Neuronal stem cell (in vitro differentiated cells): Measurements from ENCODE around the gene DNAH11.

Source experiments
- DNase-seq: peaks from one replicate; pipeline ENCODE4 v3.0.0-alpha.2; 2013; ENCODE audit warnings: low spot score
- H2AFZ ChIP-seq: one replicate; pipeline ENCODE4 v1.6.1; 2013; ENCODE audit warnings: mild to moderate bottlenecking, low read length, inconsistent platforms
- H2AK5ac ChIP-seq: 2 replicates; pipeline ENCODE4 v1.6.1; 2013; ENCODE audit warnings: low read depth, mild to moderate bottlenecking, inconsistent platforms, low read length, moderate library complexity, mixed read lengths
- H2BK120ac ChIP-seq: 2 replicates; pipeline ENCODE4 v1.6.1; 2013; ENCODE audit warnings: low read depth, mild to moderate bottlenecking, inconsistent platforms, low read length, moderate library complexity, mixed read lengths
- H2BK12ac ChIP-seq: one replicate; pipeline ENCODE4 v1.6.1; 2013; ENCODE audit warnings: low read length, inconsistent platforms
- H2BK15ac ChIP-seq: 2 replicates; pipeline ENCODE4 v1.6.1; 2013; ENCODE audit warnings: mild to moderate bottlenecking, low read length, inconsistent platforms, mixed read lengths
- H2BK5ac ChIP-seq: one replicate; pipeline ENCODE4 v1.6.1; 2013; ENCODE audit warnings: inconsistent platforms, mild to moderate bottlenecking, low read length, moderate library complexity
- H3K14ac ChIP-seq: one replicate; pipeline ENCODE4 v1.6.1; 2013; ENCODE audit warnings: low read length, inconsistent platforms
- H3K18ac ChIP-seq: 2 replicates; pipeline ENCODE4 v1.6.1; 2013; ENCODE audit warnings: low read length, inconsistent platforms
- H3K23ac ChIP-seq: 2 replicates; pipeline ENCODE4 v1.6.1; 2013; ENCODE audit warnings: low read depth, mild to moderate bottlenecking, mixed read lengths, low read length, inconsistent platforms; ENCODE audit not compliant: poor library complexity
- H3K27ac ChIP-seq: replicated peaks from 3 replicates; pipeline ENCODE4 v1.5.1; 2013; ENCODE audit warnings: low read length, inconsistent platforms
- H3K27me3 ChIP-seq, 3 experiments: 2 replicates each; pipeline ENCODE4 v1.6.1; 2013; ENCODE audit warnings: low read length in 3 of 3, mild to moderate bottlenecking in 2 of 3, inconsistent platforms in 1 of 3, low read depth in 1 of 3, mixed read lengths in 1 of 3, moderate library complexity in 1 of 3; ENCODE audit not compliant: control insufficient read depth in 3 of 3, insufficient read depth in 3 of 3
- H3K36me3 ChIP-seq, 2 donors: replicated peaks in 1 of 2; 2 replicates each; pipeline ENCODE4 v1.6.1; 2013; ENCODE audit warnings: low read length in 2 of 2; ENCODE audit not compliant: control insufficient read depth in 2 of 2, insufficient read depth in 2 of 2
- H3K4ac ChIP-seq: 2 replicates; pipeline ENCODE4 v1.6.1; 2013; ENCODE audit warnings: inconsistent platforms, mild to moderate bottlenecking, low read length, moderate library complexity
- H3K4me1 ChIP-seq, 2 donors: 1 replicate in 1 of 2; 2 replicates in 1 of 2; pipeline ENCODE4 v1.6.1; 2013; ENCODE audit warnings: low read length in 2 of 2, low read depth in 1 of 2; ENCODE audit not compliant: control insufficient read depth in 2 of 2, insufficient read depth in 1 of 2
- H3K4me2 ChIP-seq: one replicate; pipeline ENCODE4 v1.6.1; 2013; ENCODE audit warnings: mild to moderate bottlenecking, low read length, inconsistent platforms; ENCODE audit not compliant: insufficient read depth, poor library complexity, severe bottlenecking
- H3K4me3 ChIP-seq, 2 donors: 2 replicates each; pipeline ENCODE4 v1.5.1; 2013; ENCODE audit warnings: low read length in 2 of 2, mild to moderate bottlenecking in 2 of 2, inconsistent platforms in 1 of 2, moderate library complexity in 1 of 2
- H3K79me1 ChIP-seq: one replicate; pipeline ENCODE4 v1.6.1; 2013; ENCODE audit warnings: low read depth, mild to moderate bottlenecking, inconsistent platforms, low read length, moderate library complexity
- H3K9ac ChIP-seq: one replicate; pipeline ENCODE4 v1.6.1; 2013; ENCODE audit warnings: mild to moderate bottlenecking, low read depth, low read length, inconsistent platforms; ENCODE audit not compliant: poor library complexity
- H3K9me3 ChIP-seq, 2 donors: replicated peaks in 1 of 2; 2 replicates each; pipeline versions ENCODE3 to v1.6.1; 2013; ENCODE audit warnings: low read length in 2 of 2, mild to moderate bottlenecking in 2 of 2, inconsistent platforms in 1 of 2, low read depth in 1 of 2, mixed read lengths in 1 of 2, moderate library complexity in 1 of 2; ENCODE audit not compliant: control insufficient read depth in 2 of 2, insufficient read depth in 1 of 2
- H4K8ac ChIP-seq: one replicate; pipeline ENCODE4 v1.6.1; 2013; ENCODE audit warnings: low read depth, mild to moderate bottlenecking, inconsistent platforms, low read length, moderate library complexity
- H4K91ac ChIP-seq: one replicate; pipeline ENCODE4 v1.6.1; 2013; ENCODE audit warnings: low read length, low read depth, mild to moderate bottlenecking, inconsistent platforms; ENCODE audit not compliant: poor library complexity
- WGBS, 2 donors: extraction: QIAGEN DNeasy Blood & Tissue Kit; methylation state at CpG; one replicate each; pipeline ENCODE4 v1.1.7; 2013; ENCODE audit warnings: missing lambda C conversion rate in 2 of 2, mixed read lengths in 1 of 2; ENCODE audit not compliant: insufficient read length in 2 of 2, insufficient replicate concordance in 1 of 2; ENCODE audit errors: extremely low coverage in 2 of 2; 5-methylcytosine and 5-hydroxymethylcytosine counted together

DNAH11 gene

GRCh38 chr7:21702303-21702702 lies 159.5 kb downstream of the DNAH11 start:
- Histone ChIP-seq H3K23ac (no peak overlapping the region), H3K14ac (no peak overlapping the region), H4K91ac (no peak overlapping the region), H2BK15ac (no peak overlapping the region), H3K36me3 (no peaks in the 10 kb centered on the region), H3K4ac (no peak overlapping the region), H3K9me3 (no peaks in the 10 kb centered on the region), H3K4me3 (no peak overlapping the region), H3K9ac (no peak overlapping the region), H2AK5ac (no peak overlapping the region), H2BK5ac (no peak overlapping the region), H3K27me3 (no peaks in the 10 kb centered on the region), H3K27ac (no peak overlapping the region), H3K4me2 (no peak overlapping the region), H3K18ac (no peak overlapping the region), H2BK120ac (no peak overlapping the region), H2AFZ (no peak overlapping the region), H3K79me1 (no peaks in the 10 kb centered on the region), H3K4me1 (peaks cover 0 to 2% of the 10 kb centered on the region in 2 donors), H4K8ac (no peak overlapping the region), H2BK12ac (no peak overlapping the region)
- no CpG with 5 or more reads among the region's 3 CpGs for WGBS, 2 donors
- DNase-seq = no peak

DNA sequence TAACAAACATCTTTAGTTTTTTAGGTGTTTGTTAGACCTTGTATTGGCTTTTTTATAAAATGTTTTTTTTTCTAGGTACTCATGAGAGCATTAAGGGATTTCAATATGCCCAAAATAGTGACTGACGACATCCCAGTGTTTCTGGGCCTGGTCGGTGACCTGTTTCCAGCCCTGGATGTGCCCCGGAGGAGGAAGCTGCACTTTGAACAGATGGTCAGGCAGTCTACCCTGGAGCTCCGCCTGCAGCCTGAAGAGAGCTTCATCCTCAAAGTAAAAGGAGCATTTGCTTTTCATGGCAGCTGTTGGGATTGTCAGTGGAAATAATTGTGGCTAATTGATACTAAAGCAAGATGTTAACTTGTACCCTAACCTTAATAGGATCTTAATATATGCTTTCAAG lies 161.5 kb downstream of the DNAH11 start:
- DNase-seq = no peak

DNA sequence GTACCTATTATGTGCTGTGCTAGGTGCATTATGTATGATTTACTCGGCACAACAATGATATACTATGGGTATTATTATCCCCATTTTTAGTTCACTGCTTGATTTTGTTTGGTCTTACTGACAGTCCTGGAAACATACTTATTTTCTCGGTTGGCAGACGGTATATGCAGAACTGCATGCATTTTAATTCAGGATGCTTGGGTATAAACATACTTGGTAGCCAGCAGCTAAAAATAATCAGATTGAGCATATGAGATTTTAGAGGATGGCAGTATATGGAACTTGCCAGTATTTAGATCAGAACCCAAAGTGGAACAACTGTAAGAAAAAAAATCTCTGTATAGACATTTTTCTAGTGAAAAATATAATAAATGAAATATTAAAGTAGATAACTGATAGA lies 163.3 kb downstream of the DNAH11 start:
- Histone ChIP-seq H3K4ac (no peak overlapping the region), H3K27me3 (no peaks in the 10 kb centered on the region), H3K9ac (no peak overlapping the region), H3K14ac (no peak overlapping the region), H4K8ac (no peak overlapping the region), H4K91ac (no peak overlapping the region), H2BK5ac (no peak overlapping the region), H3K9me3 (no peaks in the 10 kb centered on the region), H3K79me1 (no peaks in the 10 kb centered on the region), H2AK5ac (no peak overlapping the region), H2AFZ (no peak overlapping the region), H3K4me3 (no peak overlapping the region), H2BK15ac (no peak overlapping the region), H3K23ac (no peak overlapping the region), H3K18ac (no peak overlapping the region), H2BK120ac (no peak overlapping the region), H2BK12ac (no peak overlapping the region), H3K36me3 (no peaks in the 10 kb centered on the region), H3K4me2 (no peak overlapping the region), H3K4me1 (peaks cover 0 to 2% of the 10 kb centered on the region in 2 donors), H3K27ac (no peak overlapping the region)
- DNase-seq = no peak
- WGBS, 2 donors = no CpG with 5 or more reads among the region's 3 CpGs

More for the DNA sequence above, 161.5 kb downstream of the DNAH11 start:
- Histone ChIP-seq H3K14ac (no peak overlapping the region), H3K9me3 (no peaks in the 10 kb centered on the region), H2BK15ac (no peak overlapping the region), H3K9ac (no peak overlapping the region), H2BK12ac (no peak overlapping the region), H3K27ac (no peak overlapping the region), H4K8ac (no peak overlapping the region), H3K4me2 (no peak overlapping the region), H3K4me3 (no peak overlapping the region), H4K91ac (no peak overlapping the region), H3K27me3 (no peaks in the 10 kb centered on the region), H3K4me1 (peaks cover 0 to 2% of the 10 kb centered on the region in 2 donors), H3K79me1 (no peaks in the 10 kb centered on the region), H2BK5ac (no peak overlapping the region), H3K23ac (no peak overlapping the region), H3K36me3 (no peaks in the 10 kb centered on the region), H2AFZ (no peak overlapping the region), H3K4ac (no peak overlapping the region), H3K18ac (no peak overlapping the region), H2AK5ac (no peak overlapping the region), H2BK120ac (no peak overlapping the region)
- no CpG with 5 or more reads among the region's 4 CpGs for WGBS, 2 donors

GRCh38 chr7:21707566-21707965 lies 164.7 kb downstream of the DNAH11 start:
- Histone ChIP-seq H3K36me3 (no peaks in the 10 kb centered on the region), H2AK5ac (no peak overlapping the region), H3K4ac (no peak overlapping the region), H2BK15ac (no peak overlapping the region), H3K79me1 (no peaks in the 10 kb centered on the region), H2BK5ac (no peak overlapping the region), H2AFZ (no peak overlapping the region), H3K27ac (no peak overlapping the region), H2BK12ac (no peak overlapping the region), H3K18ac (no peak overlapping the region), H3K4me3 (no peak overlapping the region), H3K4me2 (no peak overlapping the region), H2BK120ac (no peak overlapping the region), H3K14ac (no peak overlapping the region), H4K8ac (no peak overlapping the region), H3K4me1 (peaks cover 0 to 2% of the 10 kb centered on the region in 2 donors), H4K91ac (no peak overlapping the region), H3K23ac (no peak overlapping the region), H3K27me3 (no peaks in the 10 kb centered on the region), H3K9ac (no peak overlapping the region), H3K9me3 (no peaks in the 10 kb centered on the region)
- no peak for DNase-seq
- no CpG with 5 or more reads among the region's 7 CpGs for WGBS, 2 donors
